Kidney epithelial cell (primary cell): ENCODE data around the gene CENPP. TPM values are rescaled to one million over a fixed set of nuclear protein-coding genes. Genes with fewer than 3 reads are reported as not detected.

Experiments used
- DNase-seq: peaks from one replicate; pipeline ENCODE4 v3.0.0-alpha.2; 2010; ENCODE audit warnings: low read depth
- H3K27me3 ChIP-seq: 2 replicates; pipeline ENCODE4 v1.6.0; 2011; ENCODE audit warnings: low read length; ENCODE audit not compliant: control insufficient read depth, insufficient read depth
- H3K36me3 ChIP-seq: 2 replicates; pipeline ENCODE4 v1.5.1; 2011; ENCODE audit warnings: low read length; ENCODE audit not compliant: control insufficient read depth, insufficient read depth
- H3K4me3 ChIP-seq: 2 replicates; pipeline ENCODE4 v1.5.1; 2011; ENCODE audit warnings: low read depth, mild to moderate bottlenecking, control low read depth, low read length
- total RNA-seq: library from RNA; depleted of rRNA; stranded (reverse); fragments of >200 nt; gene quantifications from 2 replicates; pipeline ENCODE4 v1.2.3, GENCODE V29; 2015
- TF ChIP-seq, protein P1 (sequence below): IDR thresholded peaks from 2 replicates; pipeline ENCODE4 v1.5.1; 2011; ENCODE audit warnings: mild to moderate bottlenecking, moderate library complexity, low read length, control low read depth, inconsistent platforms; ENCODE audit not compliant: insufficient read depth, poor library complexity, severe bottlenecking

The CENPP gene
- total RNA-seq, 1 donor from 2014 or later = 1.4 TPM

DNA sequence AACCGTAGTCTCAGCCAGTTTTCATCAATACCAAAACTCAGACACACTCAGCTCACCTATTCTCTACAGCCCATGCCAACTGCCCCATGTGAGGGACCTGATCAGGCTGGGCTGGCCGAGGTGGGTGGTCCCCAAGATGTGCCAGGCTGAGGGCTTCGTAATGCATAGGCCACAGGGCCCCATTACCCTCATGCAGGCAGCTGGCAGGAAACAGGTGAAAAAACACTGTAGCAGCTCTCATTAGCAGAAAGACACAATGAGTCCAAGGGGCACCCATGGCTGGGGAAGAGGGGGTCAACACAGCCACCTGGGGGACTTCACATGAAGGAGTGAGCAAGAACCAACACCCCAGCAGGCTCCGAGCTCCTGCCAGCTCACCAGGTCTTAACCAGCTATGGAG lies 336.0 kb downstream of the CENPP start:
- TF ChIP-seq, protein P1, sequence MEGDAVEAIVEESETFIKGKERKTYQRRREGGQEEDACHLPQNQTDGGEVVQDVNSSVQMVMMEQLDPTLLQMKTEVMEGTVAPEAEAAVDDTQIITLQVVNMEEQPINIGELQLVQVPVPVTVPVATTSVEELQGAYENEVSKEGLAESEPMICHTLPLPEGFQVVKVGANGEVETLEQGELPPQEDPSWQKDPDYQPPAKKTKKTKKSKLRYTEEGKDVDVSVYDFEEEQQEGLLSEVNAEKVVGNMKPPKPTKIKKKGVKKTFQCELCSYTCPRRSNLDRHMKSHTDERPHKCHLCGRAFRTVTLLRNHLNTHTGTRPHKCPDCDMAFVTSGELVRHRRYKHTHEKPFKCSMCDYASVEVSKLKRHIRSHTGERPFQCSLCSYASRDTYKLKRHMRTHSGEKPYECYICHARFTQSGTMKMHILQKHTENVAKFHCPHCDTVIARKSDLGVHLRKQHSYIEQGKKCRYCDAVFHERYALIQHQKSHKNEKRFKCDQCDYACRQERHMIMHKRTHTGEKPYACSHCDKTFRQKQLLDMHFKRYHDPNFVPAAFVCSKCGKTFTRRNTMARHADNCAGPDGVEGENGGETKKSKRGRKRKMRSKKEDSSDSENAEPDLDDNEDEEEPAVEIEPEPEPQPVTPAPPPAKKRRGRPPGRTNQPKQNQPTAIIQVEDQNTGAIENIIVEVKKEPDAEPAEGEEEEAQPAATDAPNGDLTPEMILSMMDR = no peak
- no peak for DNase-seq

DNA sequence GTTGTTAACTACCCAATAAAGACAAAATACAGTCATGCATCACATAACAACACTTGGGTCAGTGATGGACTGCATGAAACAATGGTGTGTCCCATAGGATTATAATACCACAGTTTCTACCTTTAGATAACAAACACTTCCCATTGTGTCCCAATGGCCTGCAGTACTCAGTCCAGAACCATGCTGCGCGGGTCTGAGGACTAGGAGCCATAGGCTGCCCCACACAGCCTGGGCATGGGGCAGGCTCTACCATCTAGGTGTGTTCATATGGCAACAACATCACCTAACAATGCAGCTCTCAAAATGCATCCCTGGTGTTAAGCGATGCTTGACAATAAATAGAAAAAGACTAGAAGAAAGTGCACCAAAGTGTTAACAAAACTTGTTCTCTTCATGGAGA lies 337.4 kb downstream of the CENPP start:
- Histone ChIP-seq H3K4me3 (no peak overlapping the region), H3K36me3 (peaks cover 3% of the 10 kb centered on the region), H3K27me3 (no peaks in the 10 kb centered on the region)
- TF ChIP-seq, protein P1 = no peak
- DNase-seq = no peak

More for the DNA sequence above, 336.0 kb downstream of the CENPP start:
- H3K27me3 ChIP-seq = no peaks in the 10 kb centered on the region
- H3K36me3 ChIP-seq = peaks cover 4% of the 10 kb centered on the region
- H3K4me3 ChIP-seq = no peak overlapping the region

DNA sequence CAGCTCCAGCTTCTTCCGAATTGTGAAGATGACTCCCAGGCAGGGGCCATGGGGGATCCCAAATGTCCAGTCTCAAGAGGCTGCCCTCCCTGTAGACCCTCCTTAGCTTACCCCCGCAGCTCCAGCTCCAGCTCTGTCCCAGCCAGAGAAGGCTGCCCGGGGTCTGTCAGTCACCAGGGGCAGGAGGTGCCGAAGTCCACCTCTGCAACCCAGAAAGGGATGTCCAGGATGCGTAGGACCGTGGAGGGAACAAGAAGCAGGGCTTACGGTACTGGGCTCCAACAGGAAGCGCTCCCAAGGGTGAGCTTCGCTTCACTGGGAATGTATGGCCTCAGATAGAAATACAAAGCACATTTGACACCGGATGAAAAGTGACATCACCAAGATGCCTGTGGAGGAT lies 338.2 kb downstream of the CENPP start:
- H3K4me3 ChIP-seq = no peak overlapping the region
- no peak for DNase-seq
- no peaks in the 10 kb centered on the region for H3K27me3 ChIP-seq
- TF ChIP-seq, protein P1 = no peak
- peaks cover 3% of the 10 kb centered on the region for H3K36me3 ChIP-seq

DNA sequence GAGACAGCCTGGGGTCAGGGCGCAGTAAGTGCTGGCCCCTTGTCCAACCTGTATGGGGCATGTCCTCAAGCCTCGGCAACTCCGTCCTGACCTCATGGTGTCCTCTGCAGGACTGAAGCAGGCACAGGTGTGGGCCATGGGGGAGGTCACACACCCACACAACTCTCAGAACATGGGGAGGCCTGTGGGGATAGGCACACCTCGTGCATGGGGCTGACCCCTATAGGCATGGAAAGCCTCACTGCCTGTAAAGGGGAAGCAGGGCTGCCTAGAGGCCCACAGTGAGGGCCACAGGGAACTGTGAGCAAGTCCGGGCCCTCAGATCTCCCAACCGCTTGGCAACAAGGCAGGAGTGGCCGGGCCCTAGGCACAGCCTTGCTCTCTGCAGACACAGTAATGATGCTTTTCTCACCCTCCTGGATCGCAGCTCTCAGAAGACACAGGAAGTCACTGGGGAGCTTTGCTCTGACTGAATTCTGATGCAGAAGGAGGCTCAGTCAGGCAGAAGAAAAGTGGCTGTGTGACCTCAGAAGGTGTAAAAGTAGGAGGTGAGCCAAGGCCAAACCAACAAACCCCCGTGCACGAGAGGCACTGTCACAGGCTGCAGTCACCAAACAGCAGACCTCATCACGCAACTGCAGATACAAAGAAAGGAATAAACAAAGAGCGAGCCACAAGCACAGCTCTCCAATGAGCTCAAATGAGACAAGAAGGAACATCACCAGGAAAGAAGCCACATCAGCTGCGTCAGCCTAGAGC lies 338.8 kb downstream of the CENPP start:
- Histone ChIP-seq H3K27me3 (no peaks in the 10 kb centered on the region), H3K4me3 (no peak overlapping the region), H3K36me3 (peaks cover 3% of the 10 kb centered on the region)
- no peak for DNase-seq
- TF ChIP-seq, protein P1 = no peak

DNA sequence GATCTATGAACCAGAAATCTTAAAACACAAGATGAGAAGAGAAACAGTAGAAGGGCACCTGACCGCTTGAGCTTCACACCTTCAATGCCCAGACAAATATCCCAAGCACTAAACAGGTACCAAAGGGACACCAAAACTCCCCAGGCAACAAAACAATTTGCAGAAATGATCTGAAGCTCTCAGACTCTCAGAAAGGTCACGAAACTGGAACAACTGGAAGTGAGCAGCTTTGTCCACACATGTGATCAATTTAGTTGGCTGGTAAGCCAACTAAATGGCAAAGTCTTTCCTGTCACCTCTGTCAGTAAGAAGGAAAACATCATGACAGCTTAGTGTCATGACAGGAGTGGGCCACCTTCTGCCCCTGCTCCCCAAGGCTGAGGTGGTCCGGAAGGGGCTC lies 340.1 kb downstream of the CENPP start:
- no peak for DNase-seq
- Histone ChIP-seq H3K27me3 (no peaks in the 10 kb centered on the region), H3K4me3 (no peak overlapping the region), H3K36me3 (peaks cover 3% of the 10 kb centered on the region)
- TF ChIP-seq, protein P1 = no peak

DNA sequence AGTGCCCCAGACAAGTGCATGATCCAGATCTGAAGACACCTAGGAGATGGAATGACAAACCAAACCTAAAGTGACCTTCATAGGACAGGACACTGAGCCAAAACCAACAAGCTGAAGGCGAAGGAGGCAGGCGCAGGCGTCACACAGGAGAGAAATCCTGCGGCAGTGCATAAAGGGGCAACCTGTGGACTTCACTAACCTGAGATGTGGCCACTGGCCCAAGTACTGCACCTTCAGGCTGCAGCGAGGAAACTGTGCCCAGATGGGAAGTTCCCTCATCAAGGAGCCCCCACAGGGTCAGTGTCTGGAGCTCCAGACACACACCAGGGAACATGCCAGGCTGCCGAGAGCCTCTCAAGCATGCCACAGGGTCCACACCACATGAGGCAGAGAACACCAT lies 340.5 kb downstream of the CENPP start:
- H3K4me3 ChIP-seq = no peak overlapping the region
- TF ChIP-seq, protein P1 = no peak
- no peak for DNase-seq
- no peaks in the 10 kb centered on the region for H3K27me3 ChIP-seq
- peaks cover 3% of the 10 kb centered on the region for H3K36me3 ChIP-seq
